HCT116 (cell line): ENCODE data around the gene MICALL2. TPM values are rescaled to one million over a fixed set of nuclear protein-coding genes. Genes with fewer than 3 reads are reported as not detected.

ENCODE experiments used
- ATAC-seq: fragments of 200-7000 bp; cut with Tn5 transposase; 2 replicates; pipeline ENCODE4 v1.9.1; 2020; ENCODE audit warnings: mild to moderate bottlenecking, moderate library complexity
- BruUV-seq: library from RNA; stranded (reverse); fragments of 400-500 nt; replicated peaks from 2 replicates; lab custom pipeline; 2021; lab: Mats Ljungman, UMichigan
- CTCF ChIA-PET: fragments of 300-600 bp; sonication (Branson Sonifier 250); formaldehyde crosslinking; loops from one replicate; lab custom pipeline; 2021; ENCODE audit warnings: antibody characterized with exemption; lab: Charles Lee
- POLR2A ChIA-PET: fragments of 300-600, 350-600 bp; sonication (Branson Sonifier 250); formaldehyde crosslinking; loops from one replicate; lab custom pipeline; 2021; ENCODE audit warnings: antibody characterized with exemption; lab: Charles Lee
- RAD21 ChIA-PET, 2 experiments: fragments of 300-600 bp; sonication (Branson Sonifier 250); formaldehyde crosslinking; loops; one replicate each; lab custom pipeline; 2023; ENCODE audit warnings: low total read pairs in 2 of 2; ENCODE audit not compliant: uncharacterized antibody in 2 of 2, unreplicated experiment in 2 of 2, low non-redundant PET in 1 of 2; lab: Charles Lee
- DNase-seq: peaks from one replicate; pipeline ENCODE4 v3.0.0-alpha.2; 2010; ENCODE audit warnings: low read depth, low spot score
- H2AFZ ChIP-seq: fragments of 200-600 bp; shearing (Covaris generic), sonication (generic); 2 replicates; pipeline ENCODE4 v1.6.1; 2017; ENCODE audit warnings: low read depth, mixed run types, mixed read lengths, antibody characterized with exemption, low read length; ENCODE audit not compliant: poor library complexity, severe bottlenecking
- H3K27ac ChIP-seq: 2 replicates; pipeline ENCODE4 v1.5.1; 2012; ENCODE audit warnings: low read depth, low read length
- H3K27me3 ChIP-seq: fragments of 200-600 bp; sonication (generic); 2 replicates; pipeline ENCODE4 v1.6.1; 2016; ENCODE audit warnings: mixed run types, low read length, mixed read lengths; ENCODE audit not compliant: insufficient read depth
- H3K36me3 ChIP-seq, 2 experiments: fragments of 200-500 bp in 1 of 2; fragments of 200-600 bp in 1 of 2; sonication (Bioruptor generic) in 1 of 2; sonication (generic) in 1 of 2; 2 replicates each; pipeline versions ENCODE4 v1.5.1 to v1.6.1; 2014 to 2016; ENCODE audit warnings: low read length in 2 of 2, inconsistent platforms in 1 of 2, mixed read lengths in 1 of 2, mixed run types in 1 of 2; ENCODE audit not compliant: insufficient read depth in 2 of 2, control insufficient read depth in 1 of 2
- H3K4me1 ChIP-seq, 2 experiments: fragments of 200-600 bp in 1 of 2; sonication (generic) in 1 of 2; 2 replicates each; pipeline versions ENCODE4 v1.5.1 to v1.6.1; 2012 to 2017; ENCODE audit warnings: low read length in 2 of 2, inconsistent platforms in 1 of 2, mild to moderate bottlenecking in 1 of 2, mixed read lengths in 1 of 2, mixed run types in 1 of 2, moderate library complexity in 1 of 2; ENCODE audit not compliant: insufficient read depth in 2 of 2, control insufficient read depth in 1 of 2
- H3K4me2 ChIP-seq: fragments of 200-600 bp; sonication (generic); 2 replicates; pipeline ENCODE4 v1.6.1; 2017; ENCODE audit warnings: mixed run types, low read length, mixed read lengths
- H3K4me3 ChIP-seq, 2 experiments: fragments of 200-600 bp in 1 of 2; sonication (generic) in 1 of 2; replicated peaks in 1 of 2; 2 replicates each; pipeline ENCODE4 v1.5.1; 2011 to 2016; ENCODE audit warnings: low read length in 2 of 2, control low read depth in 1 of 2, low read depth in 1 of 2, mild to moderate bottlenecking in 1 of 2, mixed read lengths in 1 of 2, mixed run types in 1 of 2
- H3K79me2 ChIP-seq: fragments of 200-600 bp; sonication (generic); 2 replicates; pipeline ENCODE4 v1.6.1; 2017; ENCODE audit warnings: mild to moderate bottlenecking, mixed run types, low read length, moderate library complexity, mixed read lengths; ENCODE audit not compliant: insufficient read depth
- H3K9ac ChIP-seq: fragments of 200-600 bp; sonication (generic); 2 replicates; pipeline ENCODE4 v1.6.1; 2016; ENCODE audit warnings: low read length, mixed read lengths
- H3K9me2 ChIP-seq: fragments of 200-600 bp; sonication (generic), shearing (Covaris generic); 2 replicates; pipeline ENCODE4 v1.6.1; 2017; ENCODE audit warnings: mixed run types, mild to moderate bottlenecking, moderate library complexity; ENCODE audit not compliant: insufficient read depth
- H3K9me3 ChIP-seq, 2 experiments: fragments of 200-500 bp in 1 of 2; fragments of 200-600 bp in 1 of 2; sonication (Bioruptor generic) in 1 of 2; sonication (generic) in 1 of 2; 2 replicates each; pipeline ENCODE4 v1.6.1; 2014 to 2017; ENCODE audit warnings: low read length in 2 of 2, mixed read lengths in 2 of 2, inconsistent platforms in 1 of 2, low read depth in 1 of 2, mild to moderate bottlenecking in 1 of 2, mixed run types in 1 of 2, moderate library complexity in 1 of 2; ENCODE audit not compliant: control insufficient read depth in 1 of 2, insufficient read depth in 1 of 2
- H4K20me1 ChIP-seq: fragments of 200-600 bp; sonication (generic), shearing (Covaris generic); 2 replicates; pipeline ENCODE4 v1.6.1; 2017; ENCODE audit warnings: mixed run types, mild to moderate bottlenecking, moderate library complexity; ENCODE audit not compliant: insufficient read depth
- CEBPB ChIP-seq: IDR thresholded peaks from 2 replicates; pipeline ENCODE4 v1.6.1; 2012; ENCODE audit warnings: low read depth
- EGR1 ChIP-seq: IDR thresholded peaks from 2 replicates; pipeline ENCODE4 v1.6.1; 2012; ENCODE audit warnings: low read depth
- ELF1 ChIP-seq: IDR thresholded peaks from 2 replicates; pipeline ENCODE4 v1.6.1; 2012; ENCODE audit warnings: low read depth, borderline replicate concordance
- EZH2phosphoT487 ChIP-seq: fragments of 200-600 bp; IDR thresholded peaks from 2 replicates; pipeline ENCODE4 v1.6.1; 2018; ENCODE audit warnings: antibody characterized with exemption, borderline replicate concordance
- FOSL1 ChIP-seq: IDR thresholded peaks from 2 replicates; pipeline ENCODE4 v1.6.1; 2012; ENCODE audit warnings: low read depth
- JUND ChIP-seq: IDR thresholded peaks from 2 replicates; pipeline ENCODE4 v1.6.1; 2012
- POLR2A ChIP-seq: IDR thresholded peaks from 2 replicates; pipeline ENCODE4 v1.7.0; 2011; ENCODE audit warnings: borderline replicate concordance; ENCODE audit not compliant: insufficient read depth, insufficient read length; ENCODE audit errors: extremely low read depth
- SIN3A ChIP-seq: IDR thresholded peaks from 2 replicates; pipeline ENCODE4 v1.6.1; 2012; ENCODE audit warnings: low read depth
- SP1 ChIP-seq: IDR thresholded peaks from 2 replicates; pipeline ENCODE4 v1.6.1; 2012; ENCODE audit warnings: low read depth
- SRF ChIP-seq: IDR thresholded peaks from 2 replicates; pipeline ENCODE4 v1.6.1; 2012; ENCODE audit warnings: low read depth
- intact Hi-C: fragments of 100-400 bp; cut with micrococcal nuclease; formaldehyde crosslinking; loops from 2 replicates; pipeline ENCODE4 v1.10.0; 2022
- total RNA-seq: library from RNA; stranded (reverse); gene quantifications from one replicate; pipeline ENCODE4 v1.2.1, GENCODE V29; 2021; ENCODE audit not compliant: unreplicated experiment
- TF ChIP-seq, protein P1 (sequence below): IDR thresholded peaks from 2 replicates; pipeline ENCODE4 v1.6.1; 2012

The MICALL2 gene
- total RNA-seq, 1 experiment from 2014 or later: 60.7 TPM

DNA sequence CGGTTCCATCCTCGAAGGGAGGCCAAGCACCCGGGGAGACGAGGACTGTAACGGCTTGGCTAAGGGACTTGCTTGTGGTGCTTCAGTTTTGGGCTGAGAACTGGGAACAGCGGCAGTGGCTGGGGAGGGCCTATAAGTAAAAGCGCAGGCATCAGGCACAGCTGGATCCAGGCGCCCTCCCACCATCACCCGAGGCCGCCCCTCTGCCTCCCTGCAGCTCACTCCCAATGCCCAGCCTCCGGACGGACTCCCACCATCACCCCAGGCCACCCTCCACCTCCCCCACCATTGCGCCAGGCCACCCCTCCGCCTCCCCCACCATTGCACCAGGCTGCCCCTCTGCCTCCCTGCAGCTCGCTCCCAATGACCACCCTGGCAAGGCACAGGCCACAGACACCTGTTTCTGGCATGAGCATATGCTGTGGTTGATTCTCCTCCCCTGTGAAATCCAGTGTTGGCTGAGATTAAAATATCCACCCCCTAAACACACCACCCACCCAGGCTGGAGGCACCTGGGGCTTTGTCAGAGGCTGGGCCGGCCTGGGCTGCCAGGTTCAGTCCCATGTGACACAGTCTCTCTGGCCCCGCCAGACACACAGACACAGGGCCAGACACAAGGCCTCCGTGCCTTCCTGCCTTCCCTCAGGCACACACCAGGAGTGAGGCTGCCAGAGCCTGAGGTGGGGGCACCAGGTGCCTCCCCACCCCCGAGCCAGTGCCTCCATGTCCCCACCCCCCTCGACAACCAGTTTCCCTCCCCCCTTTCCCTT lies 16.7 kb downstream of the MICALL2 start:
- no peaks in the 10 kb centered on the region for H3K27me3 ChIP-seq
- no peaks in the 10 kb centered on the region for H3K9me3 ChIP-seq
- ChIA-PET POLR2A (no interaction called here), RAD21 (no interaction called here), CTCF (no interaction called here)
- no peak overlapping the region for H3K27ac ChIP-seq
- intact Hi-C loops: no loop called here
- no peak overlapping the region for H3K9ac ChIP-seq
- TF ChIP-seq SP1: no peak
- no peak for TF ChIP-seq ELF1
- TF ChIP-seq SIN3A: no peak
- no peak for TF ChIP-seq SRF
- no peak for TF ChIP-seq FOSL1
- no peak overlapping the region for H2AFZ ChIP-seq
- no peak overlapping the region for H3K4me2 ChIP-seq
- no peak overlapping the region for H3K4me3 ChIP-seq
- H3K9me2 ChIP-seq: no peaks in the 10 kb centered on the region
- H3K36me3 ChIP-seq: peaks cover 0 to 10% of the 10 kb centered on the region in 2 experiments; a peak in 2 of 4 replicates
- peaks cover 0 to 3% of the 10 kb centered on the region in 2 experiments; a peak in 2 of 4 replicates for H3K4me1 ChIP-seq
- no peaks in the 10 kb centered on the region for H4K20me1 ChIP-seq
- no TSS peak for BruUV-seq
- H3K79me2 ChIP-seq: no peaks in the 10 kb centered on the region
- ATAC-seq: no peak
- no peak for DNase-seq

DNA sequence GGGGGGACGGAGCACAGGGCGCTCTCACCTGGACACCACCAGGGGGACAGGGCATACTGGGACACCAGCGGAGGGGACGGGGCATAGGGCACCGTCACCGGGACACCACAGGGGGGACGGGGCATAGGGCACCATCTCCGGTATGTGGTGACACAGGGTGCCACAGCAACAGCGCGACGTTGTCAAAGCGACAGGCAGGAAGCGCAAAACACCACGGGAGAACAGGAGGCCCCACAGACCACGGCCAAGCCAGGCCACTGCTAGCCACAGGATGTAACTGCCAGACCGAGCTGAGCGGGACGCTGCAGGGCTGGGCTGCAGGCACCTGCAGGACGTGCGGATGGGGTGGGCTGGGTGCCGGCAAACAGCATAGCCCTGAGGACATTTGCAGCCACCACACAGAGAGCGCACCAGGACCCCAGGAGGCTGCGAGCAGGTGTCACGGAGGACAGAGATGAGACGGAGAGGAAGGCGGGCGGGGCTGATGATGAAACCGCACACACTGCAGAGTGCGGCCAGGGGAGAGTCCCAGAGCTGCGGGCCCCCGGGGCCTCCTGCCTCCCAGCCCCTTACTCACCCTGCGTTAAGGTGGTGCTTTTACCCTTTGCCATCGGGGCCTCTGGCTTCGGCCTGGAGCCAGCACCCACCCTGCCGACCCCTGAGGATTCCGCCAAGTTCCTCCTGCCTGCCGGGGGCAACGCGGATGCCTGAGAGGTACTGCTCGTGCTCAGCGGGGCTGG lies 17.5 kb downstream of the MICALL2 start:
- CTCF ChIA-PET: interaction anchor here (1.2 kb wide), 1 partner anchor 9 kb away, joined by 4 read pairs; no protein-coding TSS in a partner anchor
- Histone ChIP-seq H4K20me1 (no peaks in the 10 kb centered on the region), H3K9me2 (no peaks in the 10 kb centered on the region), H3K79me2 (no peaks in the 10 kb centered on the region), H3K4me3 (no peak overlapping the region), H3K9me3 (no peaks in the 10 kb centered on the region), H3K4me2 (no peak overlapping the region), H3K36me3 (peaks cover 0 to 10% of the 10 kb centered on the region in 2 experiments; a peak in 2 of 4 replicates), H3K9ac (no peak overlapping the region), H3K27ac (no peak overlapping the region), H3K27me3 (no peaks in the 10 kb centered on the region), H2AFZ (no peak overlapping the region), H3K4me1 (peaks cover 0 to 3% of the 10 kb centered on the region in 2 experiments; a peak in 2 of 4 replicates)
- DNase-seq: no peak
- intact Hi-C loops: no loop called here
- RAD21 ChIA-PET: no interaction called here
- TF ChIP-seq FOSL1: no peak
- TF ChIP-seq, protein P1, sequence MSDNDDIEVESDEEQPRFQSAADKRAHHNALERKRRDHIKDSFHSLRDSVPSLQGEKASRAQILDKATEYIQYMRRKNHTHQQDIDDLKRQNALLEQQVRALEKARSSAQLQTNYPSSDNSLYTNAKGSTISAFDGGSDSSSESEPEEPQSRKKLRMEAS: no peak
- TF ChIP-seq CEBPB: no peak
- no peak for TF ChIP-seq SIN3A
- TF ChIP-seq EZH2phosphoT487: no peak
- TF ChIP-seq SP1: no peak
- no peak for TF ChIP-seq EGR1
- TF ChIP-seq POLR2A: no peak
- TF ChIP-seq JUND: no peak
- ATAC-seq: no peak
- POLR2A ChIA-PET: no interaction called here
- no TSS peak for BruUV-seq
